HEK293 (cell line): Measurements from ENCODE around the gene PSMA2.

Source experiments
- CTCF ChIA-PET: fragments of 350-600 bp; formaldehyde crosslinking; extraction: SDS; loops from one replicate; lab custom pipeline; 2021; ENCODE audit warnings: antibody characterized with exemption; lab: Yijun Ruan, JAX
- POLR2A ChIA-PET: fragments of 300-600 bp; formaldehyde crosslinking; extraction: SDS; loops from one replicate; lab custom pipeline; 2020; ENCODE audit warnings: antibody characterized with exemption, inconsistent platforms; lab: Yijun Ruan, JAX
- H3K27ac ChIP-seq: fragments of 200-500 bp; sonication (Bioruptor generic); 2 replicates; pipeline ENCODE4 v1.5.1; 2014; ENCODE audit warnings: low read depth, low read length, control low read depth, inconsistent platforms; ENCODE audit errors: extremely low read depth
- H3K36me3 ChIP-seq, 2 experiments: fragments of 200-500 bp in 1 of 2; sonication (Bioruptor generic) in 1 of 2; 1 replicate in 1 of 2; 2 replicates in 1 of 2; pipeline ENCODE4 v1.5.1; 2014 to 2017; ENCODE audit warnings: inconsistent platforms in 2 of 2, low read length in 2 of 2; ENCODE audit not compliant: control insufficient read depth in 2 of 2, insufficient read depth in 1 of 2
- H3K4me1 ChIP-seq: fragments of 200-500 bp; sonication (Bioruptor generic); 2 replicates; pipeline ENCODE4 v1.5.1; 2014; ENCODE audit warnings: mild to moderate bottlenecking, low read length, inconsistent platforms; ENCODE audit not compliant: control insufficient read depth, insufficient read depth
- H3K4me3 ChIP-seq: 2 replicates; pipeline ENCODE4 v1.5.1; 2011; ENCODE audit warnings: low read depth, mild to moderate bottlenecking, control low read depth, low read length, moderate library complexity
- H3K9me3 ChIP-seq: fragments of 200-500 bp; sonication (Bioruptor generic); 2 replicates; pipeline ENCODE4 v1.5.1; 2014; ENCODE audit warnings: low read depth, low read length, inconsistent platforms; ENCODE audit not compliant: control insufficient read depth, insufficient read depth
- CTCF ChIP-seq: fragments of 450-650 bp; formaldehyde crosslinking; IDR thresholded peaks from 2 replicates; pipeline ENCODE4 v1.5.1; 2016; ENCODE audit warnings: missing biosample characterization, missing genetic modification characterization
- GLIS1 ChIP-seq: fragments of 450-650 bp; formaldehyde crosslinking; IDR thresholded peaks from 2 replicates; pipeline ENCODE4 v1.5.1; 2016; ENCODE audit warnings: missing biosample characterization, missing genetic modification characterization
- INSM2 ChIP-seq: fragments of 450-650 bp; formaldehyde crosslinking; IDR thresholded peaks from 2 replicates; pipeline ENCODE4 v1.5.1; 2016; ENCODE audit warnings: missing biosample characterization, missing genetic modification characterization
- KLF7 ChIP-seq: fragments of 450-650 bp; formaldehyde crosslinking; IDR thresholded peaks from 2 replicates; pipeline ENCODE4 v1.5.1; 2016; ENCODE audit warnings: missing biosample characterization, missing genetic modification characterization, borderline replicate concordance
- PRDM4 ChIP-seq: fragments of 450-650 bp; formaldehyde crosslinking; IDR thresholded peaks from 2 replicates; pipeline ENCODE4 v1.5.1; 2017; ENCODE audit warnings: missing biosample characterization, missing genetic modification characterization
- PRDM6 ChIP-seq: fragments of 450-650 bp; formaldehyde crosslinking; IDR thresholded peaks from 2 replicates; pipeline ENCODE4 v1.5.1; 2017; ENCODE audit warnings: missing biosample characterization, missing genetic modification characterization
- RBAK ChIP-seq: fragments of 450-650 bp; formaldehyde crosslinking; IDR thresholded peaks from 2 replicates; pipeline ENCODE4 v1.5.1; 2016; ENCODE audit warnings: missing biosample characterization, missing genetic modification characterization
- YY2 ChIP-seq: fragments of 450-650 bp; formaldehyde crosslinking; IDR thresholded peaks from 2 replicates; pipeline ENCODE4 v1.5.1; 2016; ENCODE audit warnings: missing biosample characterization, missing genetic modification characterization
- ZEB2 ChIP-seq: fragments of 450-650 bp; formaldehyde crosslinking; IDR thresholded peaks from 2 replicates; pipeline ENCODE4 v1.5.1; 2016; ENCODE audit warnings: missing biosample characterization, missing genetic modification characterization
- ZNF112 ChIP-seq: fragments of 450-650 bp; formaldehyde crosslinking; IDR thresholded peaks from 2 replicates; pipeline ENCODE4 v1.5.0; 2017; ENCODE audit warnings: missing biosample characterization, missing genetic modification characterization
- ZNF169 ChIP-seq: fragments of 450-650 bp; formaldehyde crosslinking; IDR thresholded peaks from 2 replicates; pipeline ENCODE4 v1.5.1; 2016; ENCODE audit warnings: missing biosample characterization, missing genetic modification characterization
- ZNF18 ChIP-seq: fragments of 450-650 bp; formaldehyde crosslinking; IDR thresholded peaks from 2 replicates; pipeline ENCODE4 v1.5.1; 2016; ENCODE audit warnings: missing biosample characterization, missing genetic modification characterization
- ZNF2 ChIP-seq: fragments of 450-650 bp; formaldehyde crosslinking; IDR thresholded peaks from 2 replicates; pipeline ENCODE4 v1.5.1; 2016; ENCODE audit warnings: missing biosample characterization, missing genetic modification characterization
- ZNF221 ChIP-seq: fragments of 450-650 bp; formaldehyde crosslinking; IDR thresholded peaks from 2 replicates; pipeline ENCODE4 v1.5.1; 2017; ENCODE audit warnings: missing biosample characterization, missing genetic modification characterization, borderline replicate concordance
- ZNF335 ChIP-seq: fragments of 450-650 bp; formaldehyde crosslinking; conservative IDR thresholded peaks from 2 replicates; pipeline ENCODE4 v1.5.1; 2016; ENCODE audit warnings: missing biosample characterization, missing genetic modification characterization
- ZNF549 ChIP-seq: fragments of 450-650 bp; IDR thresholded peaks from 2 replicates; pipeline ENCODE4 v1.5.1; 2018; ENCODE audit warnings: missing biosample characterization, missing genetic modification characterization, mild to moderate bottlenecking, inconsistent platforms, moderate library complexity
- ZNF555 ChIP-seq: fragments of 450-650 bp; formaldehyde crosslinking; conservative IDR thresholded peaks from 2 replicates; pipeline ENCODE4 v1.5.1; 2017; ENCODE audit warnings: missing biosample characterization, mild to moderate bottlenecking, missing genetic modification characterization, inconsistent platforms
- ZNF621 ChIP-seq: fragments of 450-650 bp; formaldehyde crosslinking; IDR thresholded peaks from 2 replicates; pipeline ENCODE4 v1.5.1; 2017; ENCODE audit warnings: missing biosample characterization, missing genetic modification characterization
- ZNF654 ChIP-seq: fragments of 450-650 bp; formaldehyde crosslinking; IDR thresholded peaks from 2 replicates; pipeline ENCODE4 v1.5.1; 2016; ENCODE audit warnings: low read depth, missing biosample characterization, missing genetic modification characterization
- ZNF660 ChIP-seq: fragments of 450-650 bp; IDR thresholded peaks from 2 replicates; pipeline ENCODE4 v1.5.1; 2018; ENCODE audit warnings: missing biosample characterization, mild to moderate bottlenecking, missing genetic modification characterization

PSMA2 gene

GRCh38 chr7:42940985-42941847 lies 9.2 kb upstream of the PSMA2 start:
- POLR2A ChIA-PET = interaction anchor here (0.6 to 1.1 kb wide), 2 partner anchors 9 to 48 kb away, joined by 3 to 4 read pairs; partner anchors contain the start of genes MRPL32 and PSMA2

GRCh38 chr7:42939457-42940240 lies 7.7 kb upstream of the PSMA2 start:
- POLR2A ChIA-PET = no interaction called here
- TF ChIP-seq ZNF169 (tag by site-specific recombination) (no peak), KLF7 (tag by site-specific recombination) (no peak), PRDM6 (tag by site-specific recombination) (no peak), ZNF221 (no peak), YY2 (no peak), ZNF555 (tag by site-specific recombination) (no peak), INSM2 (no peak)

More at GRCh38 chr7:42940985-42941847, 9.2 kb upstream of the PSMA2 start:
- no peak overlapping the region for H3K27ac ChIP-seq
- H3K4me1 ChIP-seq = no peaks in the 10 kb centered on the region
- H3K4me3 ChIP-seq = no peak overlapping the region
- peaks cover 24 to 29% of the 10 kb centered on the region in 2 experiments for H3K36me3 ChIP-seq
- TF ChIP-seq ZNF2 (tag by site-specific recombination) (no peak; the same call in 1 of the 2 replicates), CTCF (tag by site-specific recombination) (peak; percentile 70), ZNF221 (no peak), ZNF660 (tag by site-specific recombination) (peak; percentile 70; the same call in 1 of the 2 replicates), PRDM4 (tag by site-specific recombination) (peak; percentile 12; the same call in 1 of the 2 replicates), ZNF335 (tag by site-specific recombination) (no peak), GLIS1 (peak; percentile 55), ZNF18 (tag by site-specific recombination) (no peak), ZEB2 (no peak), ZNF549 (no peak), ZNF112 (tag by site-specific recombination) (no peak), ZNF621 (tag by site-specific recombination) (no peak), ZNF654 (peak; percentile 77), RBAK (tag by site-specific recombination) (no peak)
- CTCF ChIA-PET = interaction anchor here (0.5 to 3.1 kb wide), 49 partner anchors 9 to 1000 kb away, joined by 3 to 32 read pairs (median 4); partner anchors contain the start of genes MRPL32, PSMA2 and STK17A
- no peaks in the 10 kb centered on the region for H3K9me3 ChIP-seq

More at GRCh38 chr7:42939457-42940240, 7.7 kb upstream of the PSMA2 start:
- Histone ChIP-seq H3K36me3 (peaks cover 30 to 44% of the 10 kb centered on the region in 2 experiments), H3K4me3 (no peak overlapping the region), H3K27ac (no peak overlapping the region), H3K4me1 (no peaks in the 10 kb centered on the region), H3K9me3 (no peaks in the 10 kb centered on the region)
- CTCF ChIA-PET = interaction anchor here (1.1 to 1.6 kb wide), 3 partner anchors 168 to 503 kb away, joined by 3 to 7 read pairs (median 3); no protein-coding TSS in a partner anchor
